GM18861 (cell line): Measurements from ENCODE around the gene TREX2.

Experiments
- ATAC-seq: cut with Tn5 transposase; IDR thresholded peaks from one replicate; pipeline ENCODE4 v1.9.1; 2021; ENCODE audit not compliant: unreplicated experiment

TREX2 gene

GRCh38 chrX:153445856-153446635, at the start of gene TREX2:
Gene TREX2, minus strand, starts transcription at chrX:153446056. Its CDS starts 626 bp downstream, at chrX:153445430.
- ATAC-seq = no peak

GRCh38 chrX:153495362-153495751, 49.5 kb upstream of the TREX2 start:
- no peak for ATAC-seq

- no peak for ATAC-seq
Observed at GRCh38 chrX:153494541-153495361, 48.9 kb upstream of the TREX2 start, which contains the start of gene BGN. Gene BGN, plus strand, starts transcription at chrX:153494980. Its CDS starts 9,652 bp downstream, at chrX:153504632.

GRCh38 chrX:153494061-153494460, 48.2 kb upstream of the TREX2 start:
- ATAC-seq = no peak

GRCh38 chrX:153493085-153493484, 47.2 kb upstream of the TREX2 start:
- no peak for ATAC-seq

- no peak for ATAC-seq
Observed at GRCh38 chrX:153492543-153492942, 46.7 kb upstream of the TREX2 start.

GRCh38 chrX:153491918-153492317, 46.1 kb upstream of the TREX2 start:
- ATAC-seq = no peak

- no peak for ATAC-seq
Observed at GRCh38 chrX:153491351-153491914, 45.6 kb upstream of the TREX2 start.

- ATAC-seq = no peak
Observed at GRCh38 chrX:153490217-153490930, 44.5 kb upstream of the TREX2 start.

- ATAC-seq = no peak
Observed at GRCh38 chrX:153488231-153488914, 42.5 kb upstream of the TREX2 start.

- ATAC-seq = no peak
Observed at GRCh38 chrX:153487590-153488071, 41.8 kb upstream of the TREX2 start.

GRCh38 chrX:153486171-153486570, 40.3 kb upstream of the TREX2 start:
- ATAC-seq = no peak

GRCh38 chrX:153485396-153486080, 39.7 kb upstream of the TREX2 start:
- ATAC-seq = no peak

- no peak for ATAC-seq
Observed at GRCh38 chrX:153482376-153483015, 36.6 kb upstream of the TREX2 start.

GRCh38 chrX:153481043-153481442, 35.2 kb upstream of the TREX2 start:
- ATAC-seq = no peak

GRCh38 chrX:153478746-153479145, 32.9 kb upstream of the TREX2 start:
- no peak for ATAC-seq

- ATAC-seq = no peak
Observed at GRCh38 chrX:153477901-153478300, 32.0 kb upstream of the TREX2 start.

- no peak for ATAC-seq
Observed at GRCh38 chrX:153477364-153477857, 31.6 kb upstream of the TREX2 start.
